CD8-positive, alpha-beta memory T cell (primary cell): ENCODE measurements around the gene ZNF266. TPM values are rescaled to one million over a fixed set of nuclear protein-coding genes. Genes with fewer than 3 reads are reported as not detected.

ENCODE experiments used
- CTCF ChIA-PET: fragments of 350-600 bp; sonication (Branson Sonifier 250); formaldehyde crosslinking; loops from one replicate; lab custom pipeline; 2021; ENCODE audit warnings: antibody characterized with exemption; lab: Charles Lee
- POLR2A ChIA-PET: fragments of 350-600 bp; sonication (Branson Sonifier 250); formaldehyde crosslinking; loops from one replicate; lab custom pipeline; 2021; ENCODE audit warnings: antibody characterized with exemption; lab: Charles Lee
- DNase-seq, 5 donors: peaks; one replicate each; pipeline versions ENCODE4 v3.0.0 to v3.0.0-alpha.2; 2020 to 2022; ENCODE audit warnings: mixed read lengths in 1 of 5
- H3K27ac ChIP-seq: one replicate; pipeline ENCODE4 v1.7.0; 2013; ENCODE audit warnings: low read depth, mild to moderate bottlenecking, low read length, moderate library complexity
- H3K27me3 ChIP-seq: 2 replicates; pipeline ENCODE4 v1.7.0; 2013; ENCODE audit warnings: low read length, mild to moderate bottlenecking; ENCODE audit not compliant: insufficient read depth, poor library complexity, severe bottlenecking
- H3K36me3 ChIP-seq: 2 replicates; pipeline ENCODE4 v1.7.0; 2013; ENCODE audit warnings: mild to moderate bottlenecking, low read length, moderate library complexity; ENCODE audit not compliant: insufficient read depth
- H3K4me1 ChIP-seq: 2 replicates; pipeline ENCODE4 v1.7.0; 2013; ENCODE audit warnings: mild to moderate bottlenecking, low read length, moderate library complexity; ENCODE audit not compliant: insufficient read depth
- H3K4me3 ChIP-seq: 2 replicates; pipeline ENCODE4 v1.7.0; 2013; ENCODE audit warnings: mild to moderate bottlenecking, low read length
- H3K9me3 ChIP-seq: 2 replicates; pipeline ENCODE4 v1.7.0; 2013; ENCODE audit warnings: mild to moderate bottlenecking, low read length
- H3K27ac Mint-ChIP-seq, 8 donors: one replicate each; pipeline ENCODE4 v1.8.0; 2020 to 2021; ENCODE audit warnings: mixed read lengths in 8 of 8, mild to moderate bottlenecking in 6 of 8, inconsistent platforms in 3 of 8, moderate library complexity in 3 of 8
- H3K27me3 Mint-ChIP-seq, 2 donors: one replicate each; pipeline ENCODE4 v1.8.0; 2020 to 2021; ENCODE audit warnings: mixed read lengths in 2 of 2, mild to moderate bottlenecking in 1 of 2, moderate library complexity in 1 of 2
- H3K36me3 Mint-ChIP-seq, 3 donors: one replicate each; pipeline ENCODE4 v1.8.0; 2020 to 2021; ENCODE audit warnings: mixed read lengths in 3 of 3, inconsistent platforms in 1 of 3, mild to moderate bottlenecking in 1 of 3
- H3K4me1 Mint-ChIP-seq, 3 donors: one replicate each; pipeline ENCODE4 v1.8.0; 2020 to 2021; ENCODE audit warnings: mixed read lengths in 3 of 3, inconsistent platforms in 1 of 3, mild to moderate bottlenecking in 1 of 3
- H3K4me3 Mint-ChIP-seq, 7 donors: one replicate each; pipeline ENCODE4 v1.8.0; 2020 to 2021; ENCODE audit warnings: mixed read lengths in 7 of 7, mild to moderate bottlenecking in 6 of 7, moderate library complexity in 4 of 7, inconsistent platforms in 2 of 7
- H3K9me3 Mint-ChIP-seq, 5 donors: one replicate each; pipeline ENCODE4 v1.8.0; 2020 to 2022; ENCODE audit warnings: mixed read lengths in 5 of 5, mild to moderate bottlenecking in 3 of 5, moderate library complexity in 2 of 5, inconsistent platforms in 1 of 5
- polyA plus RNA-seq: library from polyadenylated mRNA; unstranded; fragments of 300-500 nt; fragmentation: Illumina TruSeq; gene quantifications from one replicate; pipeline ENCODE4 v1.2.3, GENCODE V29; 2021
- total RNA-seq, 2 experiments: library from RNA; stranded (reverse); gene quantifications; one replicate each; pipeline ENCODE4 v1.2.3, GENCODE V29; 2021

ZNF266 gene
- total and polyA plus RNA-seq, 3 experiments from 2014 or later, result 18.6 to 35.6 (median 34.7) TPM

- POLR2A ChIA-PET, result no interaction called here
- H3K27me3 Mint-ChIP-seq, result peaks cover 0 to 9% of the 10 kb centered on the region in 2 donors
- H3K4me3 ChIP-seq, result peak overlapping the region; percentile 55
- H3K36me3 ChIP-seq, result peaks cover 2% of the 10 kb centered on the region
- H3K9me3 Mint-ChIP-seq, result peaks cover 52 to 90% (median 86%) of the 10 kb centered on the region in 5 donors
- no peaks in the 10 kb centered on the region for H3K4me1 ChIP-seq
- no peaks in the 10 kb centered on the region for H3K27me3 ChIP-seq
- peak in 4 of 5 donors; percentile 4 to 50 (median 27) for DNase-seq
- no peak overlapping the region for H3K27ac ChIP-seq
- peak overlapping the region in 6 of 7 donors; percentile 69 to 79 (median 73) for H3K4me3 Mint-ChIP-seq
- peaks cover 17 to 20% (median 19%) of the 10 kb centered on the region in 3 donors for H3K4me1 Mint-ChIP-seq
- CTCF ChIA-PET, result no interaction called here
- peak overlapping the region in 1 of 8 donors; percentile 36 for H3K27ac Mint-ChIP-seq
- peaks cover 43% of the 10 kb centered on the region for H3K9me3 ChIP-seq
- H3K36me3 Mint-ChIP-seq, result peaks cover 8 to 42% (median 42%) of the 10 kb centered on the region in 3 donors
Measured at GRCh38 chr19:9406798-9407352, 28.5 kb downstream of the ZNF266 start.

- Mint-ChIP-seq H3K4me1 (no peaks in the 10 kb centered on the region), H3K27me3 (no peaks in the 10 kb centered on the region), H3K9me3 (peaks cover 53 to 94% (median 90%) of the 10 kb centered on the region in 5 donors), H3K27ac (no peak overlapping the region), H3K4me3 (no peak overlapping the region), H3K36me3 (peaks cover 34 to 86% (median 83%) of the 10 kb centered on the region in 3 donors)
- Histone ChIP-seq H3K9me3 (peaks cover 66% of the 10 kb centered on the region), H3K27ac (no peak overlapping the region), H3K4me1 (no peaks in the 10 kb centered on the region), H3K27me3 (no peaks in the 10 kb centered on the region), H3K4me3 (no peak overlapping the region), H3K36me3 (no peaks in the 10 kb centered on the region)
- no peak for DNase-seq
- CTCF ChIA-PET, result no interaction called here
- POLR2A ChIA-PET, result no interaction called here
Measured at GRCh38 chr19:9381361-9381785, 54.0 kb downstream of the ZNF266 start.

DNA sequence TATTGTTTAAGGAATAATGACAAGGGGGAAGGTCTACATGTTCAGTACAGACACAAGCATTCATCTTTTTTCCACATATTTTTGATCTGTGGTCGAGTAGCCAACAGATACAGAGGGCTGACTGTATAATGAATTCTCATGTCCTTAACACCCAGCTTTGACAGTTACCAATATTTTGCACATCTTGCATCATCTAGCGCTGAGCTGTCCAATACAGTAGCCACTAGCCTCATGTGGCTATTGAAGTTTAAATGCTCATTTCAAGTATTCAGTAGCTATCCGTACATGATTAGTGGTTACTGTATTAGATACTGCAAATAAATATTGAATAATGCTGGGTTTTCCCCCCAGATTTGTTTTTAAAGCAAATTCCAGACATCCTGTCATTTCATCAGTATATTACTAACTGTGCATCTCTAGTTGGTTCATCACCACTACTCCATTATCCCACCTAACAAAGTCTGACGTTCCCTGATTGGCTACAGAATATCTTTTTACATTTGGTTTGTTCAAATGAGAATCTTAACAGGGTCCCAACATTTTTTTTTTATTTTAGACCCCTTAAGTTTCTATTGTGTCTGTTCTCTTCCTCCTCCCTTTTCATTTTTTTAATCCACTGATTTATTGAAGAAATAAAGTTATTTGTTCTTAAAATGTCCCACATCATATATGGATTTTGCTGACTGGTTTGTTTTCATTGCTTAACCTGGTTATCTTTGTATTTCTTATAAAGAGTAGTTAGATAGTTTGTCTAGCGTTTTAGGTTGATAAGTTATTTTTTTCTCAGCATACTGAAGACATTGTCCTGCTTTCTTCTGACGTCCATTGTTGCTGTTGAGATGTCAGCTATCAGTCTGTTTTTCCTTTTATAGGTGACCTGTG is 64.4 kb downstream of the ZNF266 start:
- ChIA-PET CTCF (no interaction called here), POLR2A (no interaction called here)
- DNase-seq, result no peak
- Mint-ChIP-seq H3K27me3 (peaks cover 0 to 2% of the 10 kb centered on the region in 2 donors), H3K36me3 (peaks cover 12 to 74% (median 47%) of the 10 kb centered on the region in 3 donors), H3K4me1 (no peaks in the 10 kb centered on the region), H3K27ac (no peak overlapping the region), H3K9me3 (peaks cover 60 to 84% (median 80%) of the 10 kb centered on the region in 5 donors), H3K4me3 (no peak overlapping the region)
- Histone ChIP-seq H3K36me3 (no peaks in the 10 kb centered on the region), H3K27ac (no peak overlapping the region), H3K9me3 (peaks cover 16% of the 10 kb centered on the region), H3K27me3 (no peaks in the 10 kb centered on the region), H3K4me1 (no peaks in the 10 kb centered on the region), H3K4me3 (no peak overlapping the region)

GRCh38 chr19:9362905-9363304 is 72.5 kb downstream of the ZNF266 start, which contains the start of gene ZNF177:
Gene ZNF177 (plus strand): TSS chr19:9363013. CDS start chr19:9378312, 15,299 bp downstream.
- Mint-ChIP-seq H3K27ac (no peak within 1 kb of the TSS), H3K4me3 (peak within 1 kb of the TSS in 2 of 7 donors; percentile 2 to 39), H3K36me3 (peaks cover 11 to 69% (median 50%) of the 10 kb centered on the region in 3 donors), H3K4me1 (peaks cover 4 to 7% (median 5%) of the 10 kb centered on the region in 3 donors), H3K9me3 (peaks cover 45 to 85% (median 74%) of the 10 kb centered on the region in 5 donors), H3K27me3 (peaks cover 16 to 19% of the 10 kb centered on the region in 2 donors)
- Histone ChIP-seq H3K36me3 (no peaks in the 10 kb centered on the region), H3K9me3 (peaks cover 7% of the 10 kb centered on the region), H3K4me1 (no peaks in the 10 kb centered on the region), H3K4me3 (no peak within 1 kb of the TSS), H3K27ac (no peak within 1 kb of the TSS), H3K27me3 (no peaks in the 10 kb centered on the region)
- DNase-seq, result no peak
- CTCF ChIA-PET, result no interaction called here
- POLR2A ChIA-PET, result no interaction called here

Other genes with a start within 250 kb of the ZNF266 start
- not detected for gene OR7D4, start 216.0 kb downstream of the ZNF266 start, total RNA-seq
- not detected for gene OR7D4, start 216.0 kb downstream of the ZNF266 start, polyA plus RNA-seq
- not detected for gene OR7E24, start 184.6 kb downstream of the ZNF266 start, total RNA-seq
- not detected for gene OR7E24, start 184.6 kb downstream of the ZNF266 start, polyA plus RNA-seq
- 1 to 10 TPM; 5.5 to 5.9 TPM for gene ZNF699, start 125.7 kb downstream of the ZNF266 start, total RNA-seq
- 11.3 TPM for gene ZNF699, start 125.7 kb downstream of the ZNF266 start, polyA plus RNA-seq
- gene ZNF559, start 111.4 kb downstream of the ZNF266 start, total RNA-seq, result 10 to 100 TPM; 14.2 to 17.3 TPM
- 36.2 TPM for gene ZNF559, start 111.4 kb downstream of the ZNF266 start, polyA plus RNA-seq
- gene ZNF177, start 72.6 kb downstream of the ZNF266 start, total RNA-seq, result under 1 TPM; 0.13 to 0.72 TPM
- gene ZNF177, start 72.6 kb downstream of the ZNF266 start, polyA plus RNA-seq, result 0.63 TPM
- gene ZNF560, start 63.0 kb upstream of the ZNF266 start, total RNA-seq, result not detected
- not detected for gene ZNF560, start 63.0 kb upstream of the ZNF266 start, polyA plus RNA-seq
- gene ZNF426, start 103.1 kb upstream of the ZNF266 start, total RNA-seq, result 10 to 100 TPM; 18.5 to 18.7 TPM
- 17.9 TPM for gene ZNF426, start 103.1 kb upstream of the ZNF266 start, polyA plus RNA-seq
- 10 to 100 TPM; 87.1 to 90.2 TPM for gene ZNF121, start 148.9 kb upstream of the ZNF266 start, total RNA-seq
- gene ZNF121, start 148.9 kb upstream of the ZNF266 start, polyA plus RNA-seq, result 4.1 TPM
- 10 to 100 TPM; 35.9 to 43.5 TPM for gene ZNF561, start 185.7 kb upstream of the ZNF266 start, total RNA-seq
- 13.0 TPM for gene ZNF561, start 185.7 kb upstream of the ZNF266 start, polyA plus RNA-seq
- 10 to 100 TPM; 42.2 to 45.7 TPM for gene ZNF562, start 239.5 kb upstream of the ZNF266 start, total RNA-seq
- 3.5 TPM for gene ZNF562, start 239.5 kb upstream of the ZNF266 start, polyA plus RNA-seq